ENCODE measurements around the gene CST6. TPM values are rescaled to one million over a fixed set of nuclear protein-coding genes. Genes with fewer than 3 reads are reported as not detected.

CST6 gene
- total RNA-seq, 2 donors from 2014 or later, result 2.1 to 4.2 TPM

DNA sequence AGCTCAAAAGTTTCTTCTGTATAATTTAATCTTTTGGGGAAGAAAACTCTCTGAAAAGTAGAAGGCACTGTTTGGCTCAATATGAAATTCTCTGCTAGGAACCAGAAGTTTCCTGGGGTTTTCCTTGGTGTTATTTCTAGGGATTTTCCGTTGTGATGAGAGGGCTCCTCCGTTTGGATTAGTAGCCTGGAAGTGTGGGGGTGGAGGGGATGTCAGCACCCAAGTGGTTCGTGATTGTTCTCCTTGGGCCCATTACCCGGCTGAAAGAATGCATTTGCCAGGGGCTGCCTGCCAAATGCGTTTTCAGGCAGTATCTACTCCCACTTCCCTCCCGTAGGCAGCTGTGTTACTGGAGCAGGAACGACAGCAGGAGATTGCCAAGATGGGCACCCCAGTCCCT lies 44.7 kb downstream of the CST6 start:
- H3K27ac ChIP-seq (ENCODE audit: low read depth, low read length), result no peak overlapping the region
- WGBS, 2 experiments (ENCODE audit: insufficient coverage in 1 of 2, insufficient read length in 1 of 2), result 91 to 96% methylated on average over 3 to 7 of the region's 7 CpGs
- no peak overlapping the region for H3K4me3 Mint-ChIP-seq

DNA sequence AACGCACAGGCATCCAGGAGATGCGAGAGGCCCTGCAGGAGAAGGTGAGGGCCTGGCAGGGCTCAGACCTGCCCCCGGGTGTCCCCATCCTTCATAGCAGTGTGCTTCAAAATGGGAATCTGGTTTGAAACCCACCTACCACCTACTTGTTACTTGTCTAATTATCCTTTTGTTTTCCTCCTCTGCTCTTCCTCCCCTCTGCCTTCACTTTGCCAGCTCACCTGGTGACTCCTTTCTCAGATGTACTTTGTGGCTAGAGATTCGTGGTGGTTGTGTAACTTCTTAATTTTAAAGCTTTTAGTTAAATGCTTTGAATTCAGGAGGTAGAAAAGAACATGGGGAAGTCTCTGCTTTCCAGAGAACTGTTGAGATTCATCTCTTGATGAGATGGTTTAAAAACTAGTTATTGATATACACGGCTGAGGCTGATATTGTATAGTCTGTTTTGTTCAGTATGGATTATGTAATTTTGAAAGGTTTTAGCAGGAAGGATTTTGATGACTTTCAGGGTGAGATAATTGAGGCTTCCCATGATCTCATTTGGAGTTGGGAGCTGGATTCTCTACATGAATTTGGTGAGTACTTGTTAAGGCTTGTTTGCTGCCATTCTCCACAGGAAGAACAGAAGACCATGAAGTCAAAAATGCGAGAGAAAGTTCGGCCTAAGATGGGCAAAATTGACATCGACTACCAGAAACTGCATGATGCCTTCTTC lies 48.3 kb downstream of the CST6 start:
- no peak overlapping the region for H3K9ac ChIP-seq (ENCODE audit: extremely low read depth, low read length, poor library complexity, severe bottlenecking)
- H3K4me3 ChIP-seq (ENCODE audit: low read length), result no peak overlapping the region
- Mint-ChIP-seq H3K27me3 (ENCODE audit: insufficient read depth) (no peaks in the 10 kb centered on the region), H3K36me3 (ENCODE audit: low read depth) (peaks cover 88% of the 10 kb centered on the region), H3K9me3 (peaks cover 1% of the 10 kb centered on the region), H3K4me3 (no peak overlapping the region), H3K4me1 (no peaks in the 10 kb centered on the region), H3K27ac (no peak overlapping the region)
- no peaks in the 10 kb centered on the region for H3K4me1 ChIP-seq (ENCODE audit: control insufficient read depth, insufficient read depth, low read length)
- 84 to 86% methylated on average over 7 to 8 of the region's 8 CpGs for WGBS, 2 experiments (ENCODE audit: insufficient coverage in 1 of 2, insufficient read length in 1 of 2)
- no peak overlapping the region for H3K27ac ChIP-seq (ENCODE audit: low read depth, low read length)
- H3K9me3 ChIP-seq (ENCODE audit: control insufficient read depth, low read length), result peaks cover 21% of the 10 kb centered on the region
- TF ChIP-seq, protein P1, sequence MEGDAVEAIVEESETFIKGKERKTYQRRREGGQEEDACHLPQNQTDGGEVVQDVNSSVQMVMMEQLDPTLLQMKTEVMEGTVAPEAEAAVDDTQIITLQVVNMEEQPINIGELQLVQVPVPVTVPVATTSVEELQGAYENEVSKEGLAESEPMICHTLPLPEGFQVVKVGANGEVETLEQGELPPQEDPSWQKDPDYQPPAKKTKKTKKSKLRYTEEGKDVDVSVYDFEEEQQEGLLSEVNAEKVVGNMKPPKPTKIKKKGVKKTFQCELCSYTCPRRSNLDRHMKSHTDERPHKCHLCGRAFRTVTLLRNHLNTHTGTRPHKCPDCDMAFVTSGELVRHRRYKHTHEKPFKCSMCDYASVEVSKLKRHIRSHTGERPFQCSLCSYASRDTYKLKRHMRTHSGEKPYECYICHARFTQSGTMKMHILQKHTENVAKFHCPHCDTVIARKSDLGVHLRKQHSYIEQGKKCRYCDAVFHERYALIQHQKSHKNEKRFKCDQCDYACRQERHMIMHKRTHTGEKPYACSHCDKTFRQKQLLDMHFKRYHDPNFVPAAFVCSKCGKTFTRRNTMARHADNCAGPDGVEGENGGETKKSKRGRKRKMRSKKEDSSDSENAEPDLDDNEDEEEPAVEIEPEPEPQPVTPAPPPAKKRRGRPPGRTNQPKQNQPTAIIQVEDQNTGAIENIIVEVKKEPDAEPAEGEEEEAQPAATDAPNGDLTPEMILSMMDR (conservative IDR thresholded peaks at IDR 0.05), result no peak
- DNase-seq, result no peak
- peaks cover 96% of the 10 kb centered on the region for H3K36me3 ChIP-seq (ENCODE audit: control insufficient read depth, insufficient read depth, low read length)
- H3K27me3 ChIP-seq (ENCODE audit: control insufficient read depth, insufficient read depth, low read length, poor library complexity, severe bottlenecking), result no peaks in the 10 kb centered on the region

More for the DNA sequence above, 44.7 kb downstream of the CST6 start:
- Histone ChIP-seq H3K4me1 (ENCODE audit: control insufficient read depth, insufficient read depth, low read length) (no peaks in the 10 kb centered on the region), H3K9me3 (ENCODE audit: control insufficient read depth, low read length) (no peaks in the 10 kb centered on the region), H3K9ac (ENCODE audit: extremely low read depth, low read length, poor library complexity, severe bottlenecking) (no peak overlapping the region), H3K27me3 (ENCODE audit: control insufficient read depth, insufficient read depth, low read length, poor library complexity, severe bottlenecking) (no peaks in the 10 kb centered on the region), H3K4me3 (ENCODE audit: low read length) (no peak overlapping the region), H3K36me3 (ENCODE audit: control insufficient read depth, insufficient read depth, low read length) (peaks cover 77% of the 10 kb centered on the region)
- no peak for DNase-seq
- Mint-ChIP-seq H3K27ac (no peak overlapping the region), H3K9me3 (no peaks in the 10 kb centered on the region), H3K4me1 (peaks cover 7% of the 10 kb centered on the region), H3K36me3 (ENCODE audit: low read depth) (peaks cover 69% of the 10 kb centered on the region), H3K27me3 (ENCODE audit: insufficient read depth) (no peaks in the 10 kb centered on the region)
- TF ChIP-seq, protein P1 (conservative IDR thresholded peaks at IDR 0.05), result no peak

DNA sequence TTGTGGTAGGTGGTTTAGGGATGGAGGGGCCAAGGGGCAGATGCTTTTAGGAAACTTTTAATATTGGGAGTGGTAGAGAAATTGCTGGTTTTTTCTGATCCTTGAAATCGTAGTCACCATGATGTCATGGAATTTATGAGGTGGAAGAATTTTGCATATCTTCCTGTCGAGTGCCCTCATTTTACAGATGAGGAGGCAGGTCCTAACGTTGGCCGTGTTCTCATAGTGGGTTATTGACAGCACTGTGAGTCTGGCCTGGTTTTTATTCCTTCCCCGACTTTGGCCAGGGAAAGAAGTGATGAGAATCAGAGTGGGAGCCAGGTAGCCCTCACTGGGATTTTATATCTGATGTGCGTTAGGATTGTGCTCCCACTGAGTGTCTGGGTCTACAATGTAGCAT lies 49.5 kb downstream of the CST6 start:
- H3K4me3 Mint-ChIP-seq, result no peak overlapping the region
- peaks cover 1% of the 10 kb centered on the region for H3K9me3 Mint-ChIP-seq
- no peaks in the 10 kb centered on the region for H3K4me1 ChIP-seq (ENCODE audit: control insufficient read depth, insufficient read depth, low read length)
- 97 to 99% methylated on average over 6 of the region's 6 CpGs for WGBS, 2 experiments (ENCODE audit: insufficient coverage in 1 of 2, insufficient read length in 1 of 2)
- no peak overlapping the region for H3K27ac Mint-ChIP-seq
- H3K36me3 ChIP-seq (ENCODE audit: control insufficient read depth, insufficient read depth, low read length), result peaks cover 97% of the 10 kb centered on the region
- H3K9ac ChIP-seq (ENCODE audit: extremely low read depth, low read length, poor library complexity, severe bottlenecking), result no peak overlapping the region
- H3K27me3 Mint-ChIP-seq (ENCODE audit: insufficient read depth), result no peaks in the 10 kb centered on the region
- H3K27ac ChIP-seq (ENCODE audit: low read depth, low read length), result no peak overlapping the region
- H3K4me3 ChIP-seq (ENCODE audit: low read length), result no peak overlapping the region
- no peaks in the 10 kb centered on the region for H3K4me1 Mint-ChIP-seq
- DNase-seq, result no peak
- peaks cover 24% of the 10 kb centered on the region for H3K9me3 ChIP-seq (ENCODE audit: control insufficient read depth, low read length)
- peaks cover 87% of the 10 kb centered on the region for H3K36me3 Mint-ChIP-seq (ENCODE audit: low read depth)
- TF ChIP-seq, protein P1 (conservative IDR thresholded peaks at IDR 0.05), result no peak
- no peaks in the 10 kb centered on the region for H3K27me3 ChIP-seq (ENCODE audit: control insufficient read depth, insufficient read depth, low read length, poor library complexity, severe bottlenecking)

All from endodermal cell (in vitro differentiated cells).